C1 segment of cervical spinal cord (tissue), 14 donors: Measurements from ENCODE around the gene ARMC2.

Experiments
- DNase-seq, 14 donors: peaks; one replicate each; lab custom pipeline; 2025; lab: John Stamatoyannopoulos, UW

The ARMC2 gene

DNA sequence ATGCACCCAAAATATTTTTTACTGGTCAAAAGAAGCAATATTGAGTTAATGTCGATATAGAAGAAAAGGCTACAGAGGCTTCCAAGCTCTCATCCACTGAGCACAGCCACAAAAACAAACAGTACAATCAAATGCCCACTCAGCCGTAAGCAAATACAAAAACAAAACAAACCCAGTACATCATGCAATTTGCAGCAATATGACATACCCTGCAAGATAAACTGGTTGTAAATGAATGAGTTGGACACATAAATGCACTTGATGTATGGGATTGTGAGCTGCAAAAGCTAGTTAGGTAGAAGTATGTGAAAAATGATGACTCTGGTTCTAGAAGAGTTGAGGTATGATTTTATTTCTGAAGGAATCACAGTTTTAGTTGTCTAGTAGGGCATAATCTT, 162.5 kb downstream of the ARMC2 start:
- peak in 1 of 14 donors; percentile 48 for DNase-seq

DNA sequence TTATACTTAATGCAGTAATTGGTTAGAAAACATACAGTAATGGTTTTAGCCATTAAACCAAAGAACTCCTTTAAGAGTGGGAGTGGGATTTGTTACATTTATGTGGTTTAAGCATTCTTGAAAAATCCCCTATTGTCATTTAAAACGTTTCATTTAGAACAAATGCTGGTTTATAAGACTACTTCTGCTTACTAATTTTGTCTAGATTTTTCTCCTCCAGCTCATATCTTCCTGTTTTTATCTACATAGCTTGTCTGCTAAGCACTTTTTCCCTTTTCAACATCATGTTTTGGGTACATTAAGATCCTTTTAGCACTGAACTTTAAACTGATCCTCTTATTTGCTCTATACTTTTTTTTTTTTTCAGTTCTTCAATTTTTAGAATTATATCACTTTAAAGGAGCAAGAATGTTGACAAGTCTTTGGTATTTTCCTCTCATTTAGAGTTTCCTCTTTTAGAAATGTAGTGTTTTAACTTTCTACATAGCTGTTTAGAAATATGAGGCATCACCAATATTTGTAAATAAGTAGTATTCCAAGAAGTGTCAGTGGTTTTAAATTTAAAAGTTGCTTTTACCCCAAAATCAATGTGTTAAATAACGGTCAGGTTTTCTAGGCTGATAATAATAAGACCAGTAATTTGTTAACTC, 165.6 kb downstream of the ARMC2 start:
- no peak for DNase-seq

DNA sequence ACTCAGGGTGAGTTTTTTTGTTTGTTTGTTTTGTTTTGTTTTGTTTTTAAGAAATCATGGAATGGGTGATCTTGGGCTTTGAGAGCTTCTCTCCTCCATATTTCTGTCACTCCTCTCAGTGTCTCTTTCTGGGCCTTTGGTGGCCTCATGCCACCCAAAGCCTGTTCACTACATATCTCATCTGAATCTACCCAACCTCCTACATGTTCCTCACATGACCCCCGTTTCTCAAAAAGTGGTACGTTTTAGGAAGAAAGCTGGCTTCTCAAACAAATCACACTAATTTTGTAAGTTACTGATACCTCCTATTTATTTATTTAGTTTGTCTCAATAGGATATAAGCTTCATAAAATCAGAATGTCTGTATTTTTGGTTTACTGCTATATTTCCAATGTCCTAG, 166.4 kb downstream of the ARMC2 start:
- DNase-seq = no peak

DNA sequence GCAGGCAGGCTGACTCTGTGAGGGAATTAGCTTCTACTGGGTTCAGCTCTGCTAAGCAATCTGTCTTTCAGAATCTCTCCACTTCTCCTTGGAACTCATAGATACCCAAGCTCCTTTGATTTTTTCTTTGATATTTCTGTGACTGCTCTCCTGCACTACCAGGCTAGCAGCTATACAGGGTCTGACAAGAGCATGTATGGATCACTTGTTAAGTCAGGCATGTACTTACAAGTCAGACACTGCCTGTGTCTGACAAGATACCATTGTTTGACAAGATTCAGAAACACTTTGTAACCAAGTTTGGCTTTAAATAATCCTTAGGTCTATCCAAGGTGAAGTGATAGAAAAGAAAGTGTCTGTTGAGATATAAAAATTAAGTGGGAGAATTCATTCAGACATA, 167.0 kb downstream of the ARMC2 start:
- no peak for DNase-seq

DNA sequence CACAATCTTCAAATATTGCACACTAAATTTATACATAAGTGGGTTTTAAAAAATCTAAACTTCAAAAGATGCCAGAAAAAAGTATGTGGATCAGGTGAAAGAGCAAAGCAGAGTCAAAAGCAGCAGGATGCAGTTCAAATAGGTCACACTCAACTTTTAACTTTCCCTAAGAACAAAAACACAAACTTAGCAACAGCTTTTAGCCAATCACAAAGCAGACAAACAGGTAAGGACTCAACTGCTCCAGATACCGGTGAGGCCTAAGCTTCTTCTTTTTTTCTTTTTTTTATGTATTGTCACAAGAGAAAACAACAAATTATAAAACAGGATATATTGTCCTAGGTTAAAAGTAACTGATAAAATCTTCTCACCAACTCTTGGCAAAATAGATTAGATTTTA, 171.7 kb downstream of the ARMC2 start:
- DNase-seq = no peak

DNA sequence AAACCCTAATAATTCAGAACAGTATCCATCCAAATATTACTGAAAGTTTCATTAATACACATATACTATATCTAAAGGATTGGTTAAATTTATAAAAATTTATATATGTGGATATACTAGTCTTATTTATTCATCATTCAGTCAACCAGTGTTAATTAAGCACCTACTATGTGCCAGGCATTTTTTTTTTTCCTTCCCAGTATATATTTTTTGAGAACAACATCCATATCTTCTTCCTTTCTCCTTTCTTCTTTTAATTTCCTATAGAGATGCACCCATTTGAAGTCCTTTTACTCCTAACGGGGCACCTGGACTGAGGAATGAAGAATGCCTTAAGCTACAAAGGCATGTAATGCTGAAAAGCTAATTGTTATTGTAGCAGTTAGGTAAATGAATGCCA, 173.6 kb downstream of the ARMC2 start:
- DNase-seq = no peak

DNA sequence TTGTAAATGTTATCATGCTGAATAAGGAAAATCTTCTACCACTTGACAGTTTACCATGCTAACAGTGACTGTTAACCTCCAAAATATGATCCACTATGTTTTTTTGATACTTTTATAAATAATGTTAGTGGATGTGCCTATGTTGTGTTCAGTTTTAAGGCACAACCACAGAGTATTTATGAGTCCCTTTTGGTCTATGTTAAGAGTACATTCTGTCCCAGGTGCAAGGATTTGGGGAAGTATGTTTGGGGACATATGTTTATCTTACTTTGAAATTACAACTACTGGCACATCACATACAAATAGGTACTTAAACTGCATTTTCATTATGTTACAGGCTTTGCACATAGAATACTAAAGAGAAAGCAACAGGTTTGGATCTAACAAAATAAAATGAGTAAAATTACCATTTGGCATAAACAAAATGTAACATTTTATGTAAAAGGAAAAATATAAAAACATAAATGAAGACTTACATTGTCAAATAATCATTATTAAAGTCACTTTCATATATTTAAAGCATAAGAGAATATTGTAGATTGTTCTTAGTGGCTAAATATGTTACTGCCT, 175.2 kb downstream of the ARMC2 start:
- DNase-seq = no peak
